HG03460 (cell line): ENCODE measurements around the gene SPRYD4.
"Not testable (repeated sequence)": the region's sequence is repeated elsewhere in the genome, so short reads cannot be mapped to it uniquely, and the experiment has no call there.

Source experiments
- ATAC-seq: cut with Tn5 transposase; IDR thresholded peaks from one replicate; pipeline ENCODE4 v1.9.1; 2021; ENCODE audit not compliant: unreplicated experiment

Gene SPRYD4

GRCh38 chr12:56468216-56469006, at the start of gene SPRYD4:
Gene SPRYD4 (plus strand): TSS chr12:56468578. CDS start chr12:56468592, 14 bp downstream.
- peak; percentile 84 for ATAC-seq

- ATAC-seq: no peak
Observed at GRCh38 chr12:56420411-56420810, 48.0 kb upstream of the SPRYD4 start.

- no peak for ATAC-seq
Observed at GRCh38 chr12:56425193-56425592, 43.2 kb upstream of the SPRYD4 start.

- no peak for ATAC-seq
Observed at GRCh38 chr12:56425940-56426438, 42.4 kb upstream of the SPRYD4 start.

- ATAC-seq: no peak
Observed at GRCh38 chr12:56431288-56431687, 37.1 kb upstream of the SPRYD4 start.

GRCh38 chr12:56431850-56432249, 36.5 kb upstream of the SPRYD4 start:
- ATAC-seq: no peak

GRCh38 chr12:56434828-56435227, 33.5 kb upstream of the SPRYD4 start:
- ATAC-seq: no peak

GRCh38 chr12:56437430-56438176, 30.8 kb upstream of the SPRYD4 start:
- no peak for ATAC-seq

GRCh38 chr12:56443208-56443607, 25.2 kb upstream of the SPRYD4 start:
- ATAC-seq: not testable (repeated sequence)

GRCh38 chr12:56448860-56449621, 19.3 kb upstream of the SPRYD4 start, which contains the start of gene TIMELESS:
Gene TIMELESS (minus strand): TSS chr12:56449426. CDS start chr12:56434170, 15,256 bp downstream.
- ATAC-seq: peak; percentile 95

- no peak for ATAC-seq
Observed at GRCh38 chr12:56449622-56449984, 18.8 kb upstream of the SPRYD4 start.

GRCh38 chr12:56450241-56450640, 18.1 kb upstream of the SPRYD4 start:
- no peak for ATAC-seq

GRCh38 chr12:56451147-56451546, 17.2 kb upstream of the SPRYD4 start:
- ATAC-seq: no peak

- ATAC-seq: no peak
Observed at GRCh38 chr12:56454557-56454956, 13.8 kb upstream of the SPRYD4 start, which contains the start of gene MIP. Gene MIP (minus strand): TSS chr12:56454657. CDS start chr12:56454613, 44 bp downstream.

GRCh38 chr12:56457817-56458216, 10.6 kb upstream of the SPRYD4 start:
- ATAC-seq: no peak

GRCh38 chr12:56461235-56462159, 6.9 kb upstream of the SPRYD4 start:
- no peak for ATAC-seq

- ATAC-seq: no peak
Observed at GRCh38 chr12:56462565-56462964, 5.8 kb upstream of the SPRYD4 start.

GRCh38 chr12:56469007-56469930, 891 bp downstream of the SPRYD4 start:
- ATAC-seq: no peak

- no peak for ATAC-seq
Observed at GRCh38 chr12:56474389-56474788, 6.0 kb downstream of the SPRYD4 start.
